Activated CD4-positive, alpha-beta T cell treated with anti-CD3 and anti-CD28 coated beads, Interleukin-2, amount 10 ng/mL, durations not matched to agents 24 days and 14 days (primary cell): Measurements from ENCODE around the gene VSIG10. TPM values are rescaled to one million over a fixed set of nuclear protein-coding genes. Genes with fewer than 3 reads are reported as not detected.

Experiments
- DNase-seq: peaks from one replicate; pipeline ENCODE4 v3.0.0; 2022
- H3K27ac Mint-ChIP-seq: one replicate; pipeline ENCODE4 v1.8.0; 2022; ENCODE audit warnings: mild to moderate bottlenecking, mixed read lengths
- H3K27me3 Mint-ChIP-seq: one replicate; pipeline ENCODE4 v1.8.0; 2022; ENCODE audit warnings: mixed read lengths
- H3K36me3 Mint-ChIP-seq: one replicate; pipeline ENCODE4 v1.8.0; 2022; ENCODE audit warnings: low read depth, mild to moderate bottlenecking, mixed read lengths
- H3K4me1 Mint-ChIP-seq: one replicate; pipeline ENCODE4 v1.8.0; 2021; ENCODE audit warnings: mixed read lengths
- H3K4me3 Mint-ChIP-seq: one replicate; pipeline ENCODE4 v1.8.0; 2022; ENCODE audit warnings: mild to moderate bottlenecking, moderate library complexity, mixed read lengths
- H3K9me3 Mint-ChIP-seq: one replicate; pipeline ENCODE4 v1.8.0; 2021; ENCODE audit warnings: mixed read lengths
- intact Hi-C: fragments of 100-400 bp; cut with micrococcal nuclease; formaldehyde crosslinking; loops from one replicate; pipeline ENCODE4 v1.15.1; 2023
- total RNA-seq: library from RNA; stranded (reverse); gene quantifications from 2 replicates; pipeline ENCODE4 v1.2.3, GENCODE V29; 2022

Gene VSIG10
- total RNA-seq, 1 donor from 2014 or later = 14.4 TPM

- Mint-ChIP-seq H3K27ac (peak within 1 kb of the TSS; percentile 97), H3K9me3 (no peaks in the 10 kb centered on the region), H3K36me3 (peaks cover 30% of the 10 kb centered on the region), H3K4me1 (peaks cover 48% of the 10 kb centered on the region), H3K4me3 (peak within 1 kb of the TSS; percentile 93), H3K27me3 (no peaks in the 10 kb centered on the region)
- intact Hi-C loops = loop anchor here (1.0 to 5.0 kb wide), 5 partner anchors 16 to 316 kb away; partner anchors contain the start of genes PEBP1, RFC5 and SUDS3
- peak; percentile 88 for DNase-seq
Measured at GRCh38 chr12:118061011-118061872, 42.6 kb downstream of the VSIG10 start, which contains the start of gene WSB2. TSS of gene WSB2 (minus strand) at chr12:118061179. CDS start at chr12:118061048, 131 bp downstream.

- Mint-ChIP-seq H3K4me1 (peaks cover 50% of the 10 kb centered on the region), H3K4me3 (peak overlapping the region; percentile 93), H3K27me3 (no peaks in the 10 kb centered on the region), H3K9me3 (no peaks in the 10 kb centered on the region), H3K27ac (peak overlapping the region; percentile 96), H3K36me3 (peaks cover 30% of the 10 kb centered on the region)
- intact Hi-C loops = loop anchor here (1.0 to 5.0 kb wide), 7 partner anchors 8 to 316 kb away; partner anchors contain the start of genes PEBP1, RFC5 and SUDS3
- DNase-seq = peak; percentile 86
Measured at GRCh38 chr12:118060301-118061010, 43.4 kb downstream of the VSIG10 start.

GRCh38 chr12:118059341-118060191 is 44.2 kb downstream of the VSIG10 start:
- Mint-ChIP-seq H3K9me3 (no peaks in the 10 kb centered on the region), H3K4me1 (peaks cover 44% of the 10 kb centered on the region), H3K27me3 (no peaks in the 10 kb centered on the region), H3K36me3 (peaks cover 32% of the 10 kb centered on the region), H3K27ac (peak overlapping the region; percentile 96), H3K4me3 (peak overlapping the region; percentile 93)
- intact Hi-C loops = loop anchor here (1.0 to 5.0 kb wide), 5 partner anchors 7 to 317 kb away; partner anchors contain the start of genes RFC5 and SUDS3
- DNase-seq = no peak

- H3K27me3 Mint-ChIP-seq = no peaks in the 10 kb centered on the region
- H3K36me3 Mint-ChIP-seq = peaks cover 29% of the 10 kb centered on the region
- no peaks in the 10 kb centered on the region for H3K9me3 Mint-ChIP-seq
- peak overlapping the region; percentile 96 for H3K27ac Mint-ChIP-seq
- intact Hi-C loops = no loop called here
- peak overlapping the region; percentile 93 for H3K4me3 Mint-ChIP-seq
- H3K4me1 Mint-ChIP-seq = peaks cover 37% of the 10 kb centered on the region
- no peak for DNase-seq
Measured at GRCh38 chr12:118058881-118059280, 44.9 kb downstream of the VSIG10 start.

GRCh38 chr12:118058227-118058626 is 45.6 kb downstream of the VSIG10 start:
- H3K27me3 Mint-ChIP-seq = no peaks in the 10 kb centered on the region
- no peak overlapping the region for H3K27ac Mint-ChIP-seq
- intact Hi-C loops = no loop called here
- no peaks in the 10 kb centered on the region for H3K9me3 Mint-ChIP-seq
- no peak for DNase-seq
- peaks cover 30% of the 10 kb centered on the region for H3K36me3 Mint-ChIP-seq
- H3K4me1 Mint-ChIP-seq = peaks cover 37% of the 10 kb centered on the region
- H3K4me3 Mint-ChIP-seq = no peak overlapping the region

- no peaks in the 10 kb centered on the region for H3K27me3 Mint-ChIP-seq
- H3K36me3 Mint-ChIP-seq = peaks cover 36% of the 10 kb centered on the region
- intact Hi-C loops = loop anchor here (2.0 kb wide), 1 partner anchor 181 kb away; no protein-coding TSS in a partner anchor
- H3K4me1 Mint-ChIP-seq = peaks cover 48% of the 10 kb centered on the region
- H3K4me3 Mint-ChIP-seq = no peak overlapping the region
- peak overlapping the region; percentile 79 for H3K27ac Mint-ChIP-seq
- no peak for DNase-seq
- peaks cover 2% of the 10 kb centered on the region for H3K9me3 Mint-ChIP-seq
Measured at GRCh38 chr12:118055865-118056773, 47.7 kb downstream of the VSIG10 start.

GRCh38 chr12:118055144-118055557 is 48.7 kb downstream of the VSIG10 start:
- peak; percentile 91 for DNase-seq
- H3K27me3 Mint-ChIP-seq = no peaks in the 10 kb centered on the region
- peaks cover 3% of the 10 kb centered on the region for H3K9me3 Mint-ChIP-seq
- H3K27ac Mint-ChIP-seq = peak overlapping the region; percentile 79
- H3K4me1 Mint-ChIP-seq = peaks cover 48% of the 10 kb centered on the region
- peaks cover 42% of the 10 kb centered on the region for H3K36me3 Mint-ChIP-seq
- intact Hi-C loops = loop anchor here (2.0 kb wide), 1 partner anchor 180 kb away; no protein-coding TSS in a partner anchor
- H3K4me3 Mint-ChIP-seq = no peak overlapping the region

GRCh38 chr12:118053071-118053985 is 50.5 kb downstream of the VSIG10 start:
- Mint-ChIP-seq H3K27ac (peak overlapping the region; percentile 84), H3K36me3 (peaks cover 49% of the 10 kb centered on the region), H3K4me1 (peaks cover 35% of the 10 kb centered on the region), H3K27me3 (no peaks in the 10 kb centered on the region), H3K9me3 (peaks cover 3% of the 10 kb centered on the region), H3K4me3 (peak overlapping the region; percentile 20)
- intact Hi-C loops = no loop called here
- no peak for DNase-seq

GRCh38 chr12:118052324-118053070 is 51.3 kb downstream of the VSIG10 start:
- peaks cover 3% of the 10 kb centered on the region for H3K9me3 Mint-ChIP-seq
- H3K4me1 Mint-ChIP-seq = peaks cover 32% of the 10 kb centered on the region
- no peak for DNase-seq
- intact Hi-C loops = loop anchor here (1.0 kb wide), 3 partner anchors 8 to 17 kb away; no protein-coding TSS in a partner anchor
- peak overlapping the region; percentile 84 for H3K27ac Mint-ChIP-seq
- peaks cover 54% of the 10 kb centered on the region for H3K36me3 Mint-ChIP-seq
- peak overlapping the region; percentile 48 for H3K4me3 Mint-ChIP-seq
- H3K27me3 Mint-ChIP-seq = no peaks in the 10 kb centered on the region

GRCh38 chr12:118050972-118051910 is 52.6 kb downstream of the VSIG10 start:
- peaks cover 56% of the 10 kb centered on the region for H3K36me3 Mint-ChIP-seq
- H3K4me1 Mint-ChIP-seq = peaks cover 37% of the 10 kb centered on the region
- intact Hi-C loops = no loop called here
- peak overlapping the region; percentile 84 for H3K27ac Mint-ChIP-seq
- DNase-seq = no peak
- H3K27me3 Mint-ChIP-seq = no peaks in the 10 kb centered on the region
- H3K9me3 Mint-ChIP-seq = peaks cover 3% of the 10 kb centered on the region
- no peak overlapping the region for H3K4me3 Mint-ChIP-seq
